ENCODE results near the gene S100A10.

- TF ChIP-seq CTCF (IDR thresholded peaks at IDR 0.05 in 8 of 11, conservative IDR thresholded peaks at IDR 0.05 in 3 of 11) = no peak
- no peak for TF ChIP-seq POLR2A (IDR thresholded peaks at IDR 0.05)
- no peak for TF ChIP-seq POLR2AphosphoS5 (IDR thresholded peaks at IDR 0.05)
These were observed 7.0 kb downstream of the S100A10 start for GRCh38 chr1:151986501-151987190.
